Ecto neural progenitor cell (in vitro differentiated cells): ENCODE results near the gene ARSH.
"Not testable (repeated sequence)": the region's sequence is repeated elsewhere in the genome, so short reads cannot be mapped to it uniquely, and the experiment has no call there.

Source experiments
- DNase-seq: peaks from one replicate; pipeline ENCODE4 v3.0.0-alpha.2; 2018; ENCODE audit warnings: low spot score

Gene ARSH

GRCh38 chrX:3037218-3037617, 30.9 kb downstream of the ARSH start:
- no peak for DNase-seq

DNA sequence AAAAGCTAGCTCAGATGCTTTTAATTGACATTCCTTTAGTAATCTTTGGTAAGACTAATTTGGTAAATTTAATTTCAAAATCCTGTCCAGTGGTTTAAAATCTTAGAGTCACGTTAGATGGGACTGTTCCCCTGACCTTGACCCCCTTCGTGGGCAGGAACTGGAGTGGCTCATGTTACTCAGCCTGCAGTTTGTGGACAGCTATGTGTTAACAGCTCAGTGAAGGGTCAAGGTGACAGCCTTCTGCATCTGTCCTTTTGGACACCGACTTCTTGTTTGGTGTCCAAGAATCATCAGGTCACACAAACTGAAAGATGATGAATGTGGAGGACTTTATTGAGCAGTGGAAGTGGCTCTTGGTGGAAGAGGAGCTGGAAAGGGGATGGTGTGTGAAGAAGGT, 37.9 kb downstream of the ARSH start:
- DNase-seq: no peak

DNA sequence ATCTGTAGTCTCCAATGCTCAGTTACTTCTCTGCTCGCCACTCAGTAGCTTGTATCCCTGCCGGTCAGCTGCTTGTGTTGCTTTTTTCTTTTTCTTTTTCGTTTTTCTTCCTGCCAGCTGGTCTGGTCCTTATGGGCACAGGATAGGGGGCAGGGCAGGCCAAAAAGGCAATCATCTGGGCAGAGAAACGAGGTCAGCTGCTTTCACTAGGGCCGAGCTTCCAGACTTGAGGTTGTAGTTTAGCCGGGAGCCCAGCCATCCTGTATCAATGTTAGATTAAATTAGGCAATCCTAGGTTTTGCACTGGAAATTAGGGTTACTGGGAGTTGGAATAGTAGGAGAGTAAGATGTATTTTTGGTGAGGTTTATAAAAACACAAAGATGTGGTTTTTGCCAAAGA, 38.3 kb downstream of the ARSH start:
- DNase-seq: no peak

GRCh38 chrX:3046253-3047240, 40.2 kb downstream of the ARSH start:
- no peak for DNase-seq

DNA sequence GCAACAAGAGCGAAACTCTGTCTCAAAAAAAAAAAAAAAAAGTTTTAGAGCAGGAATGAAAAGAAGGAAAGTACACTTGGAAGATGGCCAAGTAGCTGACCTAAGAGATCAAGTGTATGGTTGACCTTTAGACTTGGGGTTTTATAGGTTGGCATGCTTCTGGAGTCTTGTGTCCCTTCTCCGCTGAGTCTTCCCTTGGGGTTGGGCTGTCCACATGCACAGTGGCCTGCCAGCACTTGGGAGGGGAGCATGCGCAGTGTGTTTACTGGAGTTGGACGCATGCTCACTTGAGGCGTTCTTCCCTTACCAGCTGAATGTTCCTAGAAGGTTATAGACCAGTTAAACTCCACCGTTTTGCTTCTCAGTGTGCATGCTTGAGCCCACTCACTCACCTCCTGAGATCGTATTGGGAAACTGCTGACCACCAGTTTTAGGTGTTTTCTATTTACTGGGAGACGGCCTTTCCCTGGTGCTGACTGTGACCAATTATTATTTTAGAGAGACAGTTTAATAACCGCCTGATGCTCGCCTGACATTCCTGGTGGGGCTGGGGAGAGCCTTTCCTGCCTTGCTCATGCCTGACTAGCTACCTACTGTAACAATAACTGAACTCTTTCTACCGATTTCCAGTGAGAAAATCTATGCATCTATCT, 44.3 kb downstream of the ARSH start:
- not testable (repeated sequence) for DNase-seq

GRCh38 chrX:3052860-3053259, 46.5 kb downstream of the ARSH start:
- no peak for DNase-seq

DNA sequence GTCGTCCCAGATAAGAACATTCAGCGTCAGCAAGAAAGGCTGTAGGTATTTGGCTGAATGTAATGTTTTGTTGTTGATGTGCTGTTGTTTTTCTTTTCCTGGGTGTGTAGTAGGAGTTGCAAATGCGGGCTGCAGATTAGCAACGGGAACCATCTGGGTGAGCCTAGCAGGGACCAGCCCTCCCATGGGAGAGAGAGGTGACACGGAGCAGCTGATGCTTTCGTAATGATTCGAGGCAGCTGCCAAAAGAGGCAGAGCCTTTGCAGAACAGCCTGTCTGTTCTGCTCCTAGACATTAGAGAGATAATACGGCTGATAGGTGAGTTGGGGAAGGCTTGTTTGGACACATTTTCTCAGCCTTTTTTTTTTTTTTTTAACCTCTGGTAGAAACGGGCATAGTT, 60.2 kb downstream of the ARSH start:
- no peak for DNase-seq

DNA sequence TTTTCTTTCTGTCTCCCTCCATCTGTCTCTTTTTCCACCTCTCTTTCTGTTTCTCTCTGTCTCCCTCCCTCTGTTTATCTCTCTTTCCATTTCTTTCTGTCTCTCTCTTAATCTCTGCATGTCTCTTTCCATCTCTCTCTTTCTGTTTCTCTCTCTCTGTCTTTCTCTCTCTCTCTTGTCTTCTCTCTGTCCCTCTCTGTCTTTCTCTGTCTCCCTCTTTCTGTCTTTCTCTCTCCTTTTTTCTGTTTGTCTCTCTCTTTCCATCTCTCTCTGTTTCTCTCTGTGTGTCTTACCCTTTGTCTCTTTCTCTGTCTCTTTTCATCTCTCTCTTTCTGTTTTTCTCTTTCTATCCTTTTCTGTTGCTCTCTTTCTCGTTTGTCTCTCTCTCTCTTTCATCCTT, 69.6 kb downstream of the ARSH start:
- DNase-seq: no peak

GRCh38 chrX:3076416-3076991, 70.2 kb downstream of the ARSH start:
- peak; percentile 50 for DNase-seq
